HCT116 (cell line): ENCODE measurements around the gene WWP2. TPM values are rescaled to one million over a fixed set of nuclear protein-coding genes. Genes with fewer than 3 reads are reported as not detected.

Source experiments
- ATAC-seq: fragments of 200-7000 bp; cut with Tn5 transposase; 2 replicates; pipeline ENCODE4 v1.9.1; 2020; ENCODE audit warnings: mild to moderate bottlenecking, moderate library complexity
- BruUV-seq: library from RNA; stranded (reverse); fragments of 400-500 nt; replicated peaks from 2 replicates; lab custom pipeline; 2021; lab: Mats Ljungman, UMichigan
- CTCF ChIA-PET: fragments of 300-600 bp; sonication (Branson Sonifier 250); formaldehyde crosslinking; loops from one replicate; lab custom pipeline; 2021; ENCODE audit warnings: antibody characterized with exemption; lab: Charles Lee
- POLR2A ChIA-PET: fragments of 300-600, 350-600 bp; sonication (Branson Sonifier 250); formaldehyde crosslinking; loops from one replicate; lab custom pipeline; 2021; ENCODE audit warnings: antibody characterized with exemption; lab: Charles Lee
- RAD21 ChIA-PET, 2 experiments: fragments of 300-600 bp; sonication (Branson Sonifier 250); formaldehyde crosslinking; loops; one replicate each; lab custom pipeline; 2023; ENCODE audit warnings: low total read pairs in 2 of 2; ENCODE audit not compliant: uncharacterized antibody in 2 of 2, unreplicated experiment in 2 of 2, low non-redundant PET in 1 of 2; lab: Charles Lee
- DNase-seq: peaks from one replicate; pipeline ENCODE4 v3.0.0-alpha.2; 2010; ENCODE audit warnings: low read depth, low spot score
- H2AFZ ChIP-seq: fragments of 200-600 bp; shearing (Covaris generic), sonication (generic); 2 replicates; pipeline ENCODE4 v1.6.1; 2017; ENCODE audit warnings: low read depth, mixed run types, mixed read lengths, antibody characterized with exemption, low read length; ENCODE audit not compliant: poor library complexity, severe bottlenecking
- H3K27ac ChIP-seq: 2 replicates; pipeline ENCODE4 v1.5.1; 2012; ENCODE audit warnings: low read depth, low read length
- H3K27me3 ChIP-seq: fragments of 200-600 bp; sonication (generic); 2 replicates; pipeline ENCODE4 v1.6.1; 2016; ENCODE audit warnings: mixed run types, low read length, mixed read lengths; ENCODE audit not compliant: insufficient read depth
- H3K36me3 ChIP-seq, 2 experiments: fragments of 200-500 bp in 1 of 2; fragments of 200-600 bp in 1 of 2; sonication (Bioruptor generic) in 1 of 2; sonication (generic) in 1 of 2; 2 replicates each; pipeline versions ENCODE4 v1.5.1 to v1.6.1; 2014 to 2016; ENCODE audit warnings: low read length in 2 of 2, inconsistent platforms in 1 of 2, mixed read lengths in 1 of 2, mixed run types in 1 of 2; ENCODE audit not compliant: insufficient read depth in 2 of 2, control insufficient read depth in 1 of 2
- H3K4me1 ChIP-seq, 2 experiments: fragments of 200-600 bp in 1 of 2; sonication (generic) in 1 of 2; 2 replicates each; pipeline versions ENCODE4 v1.5.1 to v1.6.1; 2012 to 2017; ENCODE audit warnings: low read length in 2 of 2, inconsistent platforms in 1 of 2, mild to moderate bottlenecking in 1 of 2, mixed read lengths in 1 of 2, mixed run types in 1 of 2, moderate library complexity in 1 of 2; ENCODE audit not compliant: insufficient read depth in 2 of 2, control insufficient read depth in 1 of 2
- H3K4me2 ChIP-seq: fragments of 200-600 bp; sonication (generic); 2 replicates; pipeline ENCODE4 v1.6.1; 2017; ENCODE audit warnings: mixed run types, low read length, mixed read lengths
- H3K4me3 ChIP-seq, 2 experiments: fragments of 200-600 bp in 1 of 2; sonication (generic) in 1 of 2; replicated peaks in 1 of 2; 2 replicates each; pipeline ENCODE4 v1.5.1; 2011 to 2016; ENCODE audit warnings: low read length in 2 of 2, control low read depth in 1 of 2, low read depth in 1 of 2, mild to moderate bottlenecking in 1 of 2, mixed read lengths in 1 of 2, mixed run types in 1 of 2
- H3K79me2 ChIP-seq: fragments of 200-600 bp; sonication (generic); 2 replicates; pipeline ENCODE4 v1.6.1; 2017; ENCODE audit warnings: mild to moderate bottlenecking, mixed run types, low read length, moderate library complexity, mixed read lengths; ENCODE audit not compliant: insufficient read depth
- H3K9ac ChIP-seq: fragments of 200-600 bp; sonication (generic); 2 replicates; pipeline ENCODE4 v1.6.1; 2016; ENCODE audit warnings: low read length, mixed read lengths
- H3K9me2 ChIP-seq: fragments of 200-600 bp; sonication (generic), shearing (Covaris generic); 2 replicates; pipeline ENCODE4 v1.6.1; 2017; ENCODE audit warnings: mixed run types, mild to moderate bottlenecking, moderate library complexity; ENCODE audit not compliant: insufficient read depth
- H3K9me3 ChIP-seq, 2 experiments: fragments of 200-500 bp in 1 of 2; fragments of 200-600 bp in 1 of 2; sonication (Bioruptor generic) in 1 of 2; sonication (generic) in 1 of 2; 2 replicates each; pipeline ENCODE4 v1.6.1; 2014 to 2017; ENCODE audit warnings: low read length in 2 of 2, mixed read lengths in 2 of 2, inconsistent platforms in 1 of 2, low read depth in 1 of 2, mild to moderate bottlenecking in 1 of 2, mixed run types in 1 of 2, moderate library complexity in 1 of 2; ENCODE audit not compliant: control insufficient read depth in 1 of 2, insufficient read depth in 1 of 2
- H4K20me1 ChIP-seq: fragments of 200-600 bp; sonication (generic), shearing (Covaris generic); 2 replicates; pipeline ENCODE4 v1.6.1; 2017; ENCODE audit warnings: mixed run types, mild to moderate bottlenecking, moderate library complexity; ENCODE audit not compliant: insufficient read depth
- CBX3 ChIP-seq: IDR thresholded peaks from 2 replicates; pipeline ENCODE4 v1.6.1; 2012; ENCODE audit warnings: low read depth
- CEBPB ChIP-seq: IDR thresholded peaks from 2 replicates; pipeline ENCODE4 v1.6.1; 2012; ENCODE audit warnings: low read depth
- CTCF ChIP-seq, 3 experiments: fragments of 200-600 bp in 1 of 3; sonication (generic) in 1 of 3; IDR thresholded peaks in 2 of 3; conservative IDR thresholded peaks in 1 of 3; 2 replicates each; pipeline ENCODE4 v1.5.1; 2012 to 2017; ENCODE audit warnings: low read depth in 2 of 3, low read length in 2 of 3, antibody characterized with exemption in 1 of 3, borderline replicate concordance in 1 of 3, control low read depth in 1 of 3, mild to moderate bottlenecking in 1 of 3, mixed read lengths in 1 of 3, mixed run types in 1 of 3, moderate library complexity in 1 of 3; ENCODE audit not compliant: insufficient read depth in 1 of 3
- JUND ChIP-seq: IDR thresholded peaks from 2 replicates; pipeline ENCODE4 v1.6.1; 2012
- POLR2AphosphoS5 ChIP-seq: IDR thresholded peaks from 2 replicates; pipeline ENCODE4 v1.6.1; 2011; ENCODE audit warnings: mild to moderate bottlenecking, low read depth, low read length, moderate library complexity
- REST ChIP-seq: IDR thresholded peaks from 2 replicates; pipeline ENCODE4 v1.6.1; 2012; ENCODE audit warnings: low read depth
- SIN3A ChIP-seq: IDR thresholded peaks from 2 replicates; pipeline ENCODE4 v1.6.1; 2012; ENCODE audit warnings: low read depth
- ZNF274 ChIP-seq: fragments of 200-500 bp; sonication (Bioruptor generic); IDR thresholded peaks from 2 replicates; pipeline ENCODE4 v1.6.1; 2014; ENCODE audit warnings: mild to moderate bottlenecking, low read depth, low read length, inconsistent platforms
- intact Hi-C: fragments of 100-400 bp; cut with micrococcal nuclease; formaldehyde crosslinking; loops from 2 replicates; pipeline ENCODE4 v1.10.0; 2022
- total RNA-seq: library from RNA; stranded (reverse); gene quantifications from one replicate; pipeline ENCODE4 v1.2.1, GENCODE V29; 2021; ENCODE audit not compliant: unreplicated experiment

The WWP2 gene
- total RNA-seq, 1 experiment from 2014 or later = 44.2 TPM

GRCh38 chr16:69874271-69874670 lies 112.1 kb downstream of the WWP2 start:
- H4K20me1 ChIP-seq = no peaks in the 10 kb centered on the region
- no peaks in the 10 kb centered on the region for H3K4me1 ChIP-seq
- no peak for TF ChIP-seq CBX3
- no peak for TF ChIP-seq CEBPB
- TF ChIP-seq CTCF (IDR thresholded peaks at IDR 0.05 in 2 of 3, conservative IDR thresholded peaks at IDR 0.05 in 1 of 3; ENCODE audit: borderline replicate concordance in 1 of 3, insufficient read depth in 1 of 3, low read depth in 2 of 3, low read length in 2 of 3) = no peak
- no peak for TF ChIP-seq SIN3A
- no peak for TF ChIP-seq POLR2AphosphoS5
- no peak for TF ChIP-seq JUND
- no peak for TF ChIP-seq ZNF274
- no peak for TF ChIP-seq REST
- no peak for DNase-seq
- no peak overlapping the region for H3K9ac ChIP-seq
- no TSS peak for BruUV-seq
- H3K27me3 ChIP-seq = no peaks in the 10 kb centered on the region
- H3K79me2 ChIP-seq = no peaks in the 10 kb centered on the region
- intact Hi-C loops = no loop called here
- H2AFZ ChIP-seq = no peak overlapping the region
- CTCF ChIA-PET = no interaction called here
- no peak overlapping the region for H3K4me2 ChIP-seq
- RAD21 ChIA-PET = no interaction called here
- H3K4me3 ChIP-seq = no peak overlapping the region
- H3K9me2 ChIP-seq = no peaks in the 10 kb centered on the region
- no peaks in the 10 kb centered on the region for H3K36me3 ChIP-seq
- POLR2A ChIA-PET = no interaction called here
- no peak for ATAC-seq
- peaks cover 0 to 10% of the 10 kb centered on the region in 2 experiments; a peak in 1 of 4 replicates for H3K9me3 ChIP-seq
- no peak overlapping the region for H3K27ac ChIP-seq
